H9 (cell line): ENCODE results near the gene DDAH2. TPM values are rescaled to one million over a fixed set of nuclear protein-coding genes. Genes with fewer than 3 reads are reported as not detected.

Source experiments
- DNase-seq: peaks from one replicate; pipeline ENCODE4 v3.0.0-alpha.2; 2017
- H2AFZ ChIP-seq: one replicate; pipeline ENCODE4 v1.6.1; 2013; ENCODE audit warnings: mild to moderate bottlenecking, low read length, control low read depth, moderate library complexity
- H2AK5ac ChIP-seq: 2 replicates; pipeline ENCODE4 v1.6.1; 2013; ENCODE audit warnings: low read length, control low read depth, mixed read lengths; ENCODE audit not compliant: insufficient read length
- H2BK120ac ChIP-seq: one replicate; pipeline ENCODE4 v1.6.1; 2013; ENCODE audit warnings: low read depth, mild to moderate bottlenecking, low read length, control low read depth, inconsistent platforms; ENCODE audit not compliant: poor library complexity, severe bottlenecking
- H2BK12ac ChIP-seq: 2 replicates; pipeline ENCODE4 v1.6.1; 2013; ENCODE audit warnings: low read length, control low read depth, mixed read lengths, low read depth; ENCODE audit not compliant: insufficient read length
- H2BK15ac ChIP-seq: 2 replicates; pipeline ENCODE4 v1.6.1; 2013; ENCODE audit warnings: low read depth, low read length, control low read depth
- H2BK20ac ChIP-seq: one replicate; pipeline ENCODE4 v1.6.1; 2013; ENCODE audit warnings: low read depth, mild to moderate bottlenecking, low read length, control low read depth, inconsistent platforms; ENCODE audit not compliant: poor library complexity, severe bottlenecking
- H2BK5ac ChIP-seq: 2 replicates; pipeline ENCODE4 v1.6.1; 2013; ENCODE audit warnings: low read length, control low read depth, mixed read lengths; ENCODE audit not compliant: insufficient read length
- H3K14ac ChIP-seq: 2 replicates; pipeline ENCODE4 v1.6.1; 2013; ENCODE audit warnings: low read length, control low read depth; ENCODE audit not compliant: insufficient read depth
- H3K18ac ChIP-seq: 2 replicates; pipeline ENCODE4 v1.6.1; 2013; ENCODE audit warnings: low read depth, mild to moderate bottlenecking, mixed read lengths, low read length, control low read depth; ENCODE audit not compliant: insufficient read length
- H3K23ac ChIP-seq: 2 replicates; pipeline ENCODE4 v1.6.1; 2013; ENCODE audit warnings: low read length, control low read depth, mixed read lengths, low read depth; ENCODE audit not compliant: insufficient read length
- H3K23me2 ChIP-seq: 2 replicates; pipeline ENCODE4 v1.6.1; 2013; ENCODE audit warnings: low read depth, mild to moderate bottlenecking, mixed read lengths, low read length, control low read depth; ENCODE audit not compliant: insufficient read length, poor library complexity, severe bottlenecking
- H3K27ac ChIP-seq: 2 replicates; pipeline ENCODE4 v1.5.1; 2013; ENCODE audit warnings: low read length, control low read depth, mixed read lengths, low read depth; ENCODE audit not compliant: insufficient read length
- H3K27me3 ChIP-seq: 2 replicates; pipeline ENCODE4 v1.6.1; 2013; ENCODE audit warnings: low read length, control low read depth, inconsistent platforms; ENCODE audit not compliant: insufficient read depth
- H3K4ac ChIP-seq: 2 replicates; pipeline ENCODE4 v1.6.1; 2013; ENCODE audit warnings: low read depth, mild to moderate bottlenecking, control low read depth, inconsistent platforms, low read length, moderate library complexity
- H3K4me1 ChIP-seq: 2 replicates; pipeline ENCODE4 v1.6.1; 2013; ENCODE audit warnings: low read length, control low read depth, inconsistent platforms; ENCODE audit not compliant: insufficient read depth
- H3K4me2 ChIP-seq: 2 replicates; pipeline ENCODE4 v1.6.1; 2013; ENCODE audit warnings: low read length, control low read depth, mixed read lengths; ENCODE audit not compliant: insufficient read length, insufficient read depth
- H3K56ac ChIP-seq: 2 replicates; pipeline ENCODE4 v1.6.1; 2013; ENCODE audit warnings: low read depth, mild to moderate bottlenecking, mixed read lengths, low read length, control low read depth; ENCODE audit not compliant: insufficient read length
- H3K79me1 ChIP-seq: 2 replicates; pipeline ENCODE4 v1.6.1; 2013; ENCODE audit warnings: low read depth, mild to moderate bottlenecking, moderate library complexity, low read length, control low read depth, inconsistent platforms; ENCODE audit not compliant: insufficient read depth, poor library complexity, severe bottlenecking
- H3K79me2 ChIP-seq: 2 replicates; pipeline ENCODE4 v1.6.1; 2013; ENCODE audit warnings: low read length, control low read depth, inconsistent platforms; ENCODE audit not compliant: insufficient read depth
- H3K9ac ChIP-seq: 2 replicates; pipeline ENCODE4 v1.6.1; 2013; ENCODE audit warnings: low read length, control low read depth, mixed read lengths; ENCODE audit not compliant: insufficient read length; ENCODE audit errors: extremely low read depth
- H3K9me3 ChIP-seq: one replicate; pipeline ENCODE4 v1.6.1; 2013; ENCODE audit warnings: low read depth, low read length, inconsistent platforms; ENCODE audit not compliant: control insufficient read depth
- H3T11ph ChIP-seq: one replicate; pipeline ENCODE4 v1.6.1; 2013; ENCODE audit warnings: mild to moderate bottlenecking, low read length, control low read depth, inconsistent platforms
- H4K20me1 ChIP-seq: one replicate; pipeline ENCODE4 v1.6.1; 2013; ENCODE audit not compliant: control insufficient read depth, insufficient read length, insufficient read depth
- H4K5ac ChIP-seq: 2 replicates; pipeline ENCODE4 v1.6.1; 2013; ENCODE audit warnings: low read depth, mild to moderate bottlenecking, mixed read lengths, low read length, control low read depth; ENCODE audit not compliant: insufficient read length
- H4K8ac ChIP-seq: replicated peaks from 2 replicates; pipeline ENCODE4 v1.6.1; 2013; ENCODE audit warnings: low read length, control low read depth, mixed read lengths, low read depth; ENCODE audit not compliant: insufficient read length
- H4K91ac ChIP-seq: 2 replicates; pipeline ENCODE4 v1.6.1; 2013; ENCODE audit warnings: low read depth, mild to moderate bottlenecking, moderate library complexity, mixed read lengths, low read length, control low read depth; ENCODE audit not compliant: insufficient read length
- H3K27ac Mint-ChIP-seq, 3 experiments: 2 replicates in 2 of 3; 3 replicates in 1 of 3; pipeline ENCODE4 v1.8.0; 2020 to 2021; ENCODE audit warnings: mixed read lengths in 3 of 3, mild to moderate bottlenecking in 1 of 3, moderate library complexity in 1 of 3
- H3K27me3 Mint-ChIP-seq: 2 replicates; pipeline ENCODE4 v1.8.0; 2021; ENCODE audit warnings: low read depth, mild to moderate bottlenecking, moderate library complexity, mixed read lengths
- H3K36me3 Mint-ChIP-seq, 3 experiments: 2 replicates in 2 of 3; 3 replicates in 1 of 3; pipeline ENCODE4 v1.8.0; 2020 to 2021; ENCODE audit warnings: low read depth in 3 of 3, mixed read lengths in 3 of 3; ENCODE audit not compliant: insufficient read depth in 1 of 3
- H3K4me1 Mint-ChIP-seq, 2 experiments: 2 replicates each; pipeline ENCODE4 v1.8.0; 2020; ENCODE audit warnings: mixed read lengths in 2 of 2
- H3K4me3 Mint-ChIP-seq, 2 experiments: 2 replicates in 1 of 2; 3 replicates in 1 of 2; pipeline ENCODE4 v1.8.0; 2020 to 2021; ENCODE audit warnings: mild to moderate bottlenecking in 2 of 2, mixed read lengths in 2 of 2, moderate library complexity in 1 of 2
- H3K9me3 Mint-ChIP-seq, 2 experiments: 2 replicates in 1 of 2; 3 replicates in 1 of 2; pipeline ENCODE4 v1.8.0; 2020; ENCODE audit warnings: mild to moderate bottlenecking in 2 of 2, mixed read lengths in 2 of 2, moderate library complexity in 1 of 2
- CTCF ChIP-seq: fragments of 200-600 bp; sonication (generic); conservative IDR thresholded peaks from 3 replicates; pipeline ENCODE4 v1.8.0; 2021; ENCODE audit warnings: antibody characterized with exemption, mild to moderate bottlenecking
- WGBS: extraction: QIAGEN DNeasy Blood & Tissue Kit; methylation state at CpG from one replicate; pipeline ENCODE4 v1.1.7; 2013; ENCODE audit warnings: missing lambda C conversion rate, low lambda C conversion rate, mixed read lengths; ENCODE audit not compliant: insufficient read length; ENCODE audit errors: extremely low coverage; 5-methylcytosine and 5-hydroxymethylcytosine counted together
- total RNA-seq: library from RNA; stranded (reverse); gene quantifications from 2 replicates; pipeline ENCODE4 v1.2.1, GENCODE V29; 2021

The DDAH2 gene
- total RNA-seq, 1 experiment from 2014 or later: 73.2 TPM

- 0 out of 7 replicates have a peak overlapping the region, but pooled peaks of 1 of the 3 experiments have one; percentile 6 for H3K27ac Mint-ChIP-seq
- H4K91ac ChIP-seq: no peak overlapping the region
- H3K9me3 ChIP-seq: no peaks in the 10 kb centered on the region
- no peak overlapping the region for H2BK15ac ChIP-seq
- no peak overlapping the region for H3K23ac ChIP-seq
- no peaks in the 10 kb centered on the region for H3K9me3 Mint-ChIP-seq
- WGBS: no CpG with 5 or more reads among the region's 9 CpGs
- H3K14ac ChIP-seq: no peak overlapping the region
- no peak overlapping the region for H2BK20ac ChIP-seq
- H4K8ac ChIP-seq: no peak overlapping the region
- no peak overlapping the region for H3K4me3 Mint-ChIP-seq
- TF ChIP-seq CTCF: no peak
- no peak for DNase-seq
- H3K79me1 ChIP-seq: no peaks in the 10 kb centered on the region
- H3T11ph ChIP-seq: no peak overlapping the region
- H4K20me1 ChIP-seq: no peaks in the 10 kb centered on the region
- no peaks in the 10 kb centered on the region for H3K23me2 ChIP-seq
- H3K27me3 ChIP-seq: no peaks in the 10 kb centered on the region
- H4K5ac ChIP-seq: no peak overlapping the region
- no peak overlapping the region for H3K27ac ChIP-seq
- no peak overlapping the region for H3K4me2 ChIP-seq
- no peak overlapping the region for H2BK120ac ChIP-seq
- no peaks in the 10 kb centered on the region for H3K4me1 ChIP-seq
- H3K4ac ChIP-seq: no peak overlapping the region
- H2BK12ac ChIP-seq: no peak overlapping the region
- H3K18ac ChIP-seq: no peak overlapping the region
- H3K4me1 Mint-ChIP-seq: peaks cover 3 to 8% of the 10 kb centered on the region in 2 experiments; a peak in 3 of 4 replicates
- H2BK5ac ChIP-seq: no peak overlapping the region
- no peaks in the 10 kb centered on the region for H3K79me2 ChIP-seq
- peaks cover 9 to 60% (median 40%) of the 10 kb centered on the region in 3 experiments; a peak in 6 of 7 replicates for H3K36me3 Mint-ChIP-seq
- H2AK5ac ChIP-seq: no peak overlapping the region
- H2AFZ ChIP-seq: no peak overlapping the region
- no peaks in the 10 kb centered on the region for H3K27me3 Mint-ChIP-seq
- no peak overlapping the region for H3K9ac ChIP-seq
- no peak overlapping the region for H3K56ac ChIP-seq
Observed at GRCh38 chr6:31692886-31693285, 36.2 kb downstream of the DDAH2 start.
